GM19452 (cell line): ENCODE measurements around the gene UBE2QL1.

Experiments
- ATAC-seq: cut with Tn5 transposase; IDR thresholded peaks from one replicate; pipeline ENCODE4 v1.9.1; 2021; ENCODE audit not compliant: unreplicated experiment

Gene UBE2QL1

GRCh38 chr5:6427694-6428093 lies 21.0 kb upstream of the UBE2QL1 start:
- no peak for ATAC-seq

GRCh38 chr5:6430418-6431028 lies 18.1 kb upstream of the UBE2QL1 start:
- ATAC-seq = no peak

- no peak for ATAC-seq
Measured at GRCh38 chr5:6431214-6432195, 17.2 kb upstream of the UBE2QL1 start.

GRCh38 chr5:6432206-6432605 lies 16.5 kb upstream of the UBE2QL1 start:
- ATAC-seq = no peak

- no peak for ATAC-seq
Measured at GRCh38 chr5:6434731-6435130, 13.9 kb upstream of the UBE2QL1 start.

GRCh38 chr5:6435356-6435755 lies 13.3 kb upstream of the UBE2QL1 start:
- ATAC-seq = no peak

- ATAC-seq = no peak
Measured at GRCh38 chr5:6436715-6437331, 11.8 kb upstream of the UBE2QL1 start.

GRCh38 chr5:6439588-6440550 lies 8.8 kb upstream of the UBE2QL1 start:
- no peak for ATAC-seq

GRCh38 chr5:6442333-6442732 lies 6.3 kb upstream of the UBE2QL1 start:
- ATAC-seq = no peak

- ATAC-seq = no peak
Measured at GRCh38 chr5:6443326-6443725, 5.3 kb upstream of the UBE2QL1 start.

GRCh38 chr5:6446042-6446441 lies 2.6 kb upstream of the UBE2QL1 start:
- no peak for ATAC-seq

- ATAC-seq = no peak
Measured at GRCh38 chr5:6446626-6447309, 1.9 kb upstream of the UBE2QL1 start.

GRCh38 chr5:6447384-6448140 lies 1.1 kb upstream of the UBE2QL1 start:
- ATAC-seq = no peak

GRCh38 chr5:6448141-6448491 lies 543 bp upstream of the UBE2QL1 start:
- no peak for ATAC-seq

- ATAC-seq = no peak
Measured at GRCh38 chr5:6449465-6450158, 953 bp downstream of the UBE2QL1 start.

GRCh38 chr5:6450319-6450833 lies 1.7 kb downstream of the UBE2QL1 start:
- ATAC-seq = no peak

GRCh38 chr5:6452622-6453504 lies 4.2 kb downstream of the UBE2QL1 start:
- ATAC-seq = no peak
